Kidney (tissue), 14 donors: ENCODE measurements around the gene LDLRAP1. TPM values are rescaled to one million over a fixed set of nuclear protein-coding genes. Genes with fewer than 3 reads are reported as not detected.
"Not testable (repeated sequence)": the region's sequence is repeated elsewhere in the genome, so short reads cannot be mapped to it uniquely, and the experiment has no call there.

Experiments
- DNase-seq, 5 donors: peaks; one replicate each; pipeline ENCODE4 v3.0.0-alpha.2; 2013 to 2020
- FAIRE-seq: peaks from 2 replicates; lab custom pipeline; 2012; peaks lifted over from hg19 to GRCh38; lab: Jason Lieb, UNC
- H3K27ac ChIP-seq, 2 donors: one replicate each; pipeline ENCODE4 v1.7.0; 2013; ENCODE audit warnings: low read depth in 2 of 2, low read length in 2 of 2, inconsistent platforms in 1 of 2
- H3K27me3 ChIP-seq: one replicate; pipeline ENCODE4 v1.7.1; 2013; ENCODE audit warnings: low read length, inconsistent platforms; ENCODE audit not compliant: control insufficient read depth, insufficient read depth
- H3K36me3 ChIP-seq, 3 donors: one replicate each; pipeline versions ENCODE4 v1.7.0 to v1.7.1; 2013; ENCODE audit warnings: low read length in 3 of 3, control low read depth in 1 of 3, inconsistent platforms in 1 of 3; ENCODE audit not compliant: insufficient read depth in 3 of 3, control insufficient read depth in 2 of 3
- H3K4me1 ChIP-seq, 3 donors: one replicate each; pipeline versions ENCODE4 v1.7.0 to v1.7.1; 2013; ENCODE audit warnings: low read length in 3 of 3, inconsistent platforms in 1 of 3, low read depth in 1 of 3; ENCODE audit not compliant: control insufficient read depth in 2 of 3, insufficient read depth in 2 of 3
- H3K4me3 ChIP-seq, 3 donors: one replicate each; pipeline versions ENCODE4 v1.7.0 to v1.8.1; 2013; ENCODE audit warnings: low read length in 3 of 3, control low read depth in 1 of 3, inconsistent platforms in 1 of 3
- H3K9ac ChIP-seq, 3 donors: one replicate each; pipeline versions ENCODE4 v1.7.0 to v1.7.1; 2013; ENCODE audit warnings: low read length in 3 of 3, control low read depth in 1 of 3, inconsistent platforms in 1 of 3
- H3K9me3 ChIP-seq, 3 donors: one replicate each; pipeline versions ENCODE4 v1.7.0 to v1.7.1; 2013; ENCODE audit warnings: low read length in 3 of 3, control low read depth in 1 of 3, inconsistent platforms in 1 of 3; ENCODE audit not compliant: control insufficient read depth in 2 of 3, insufficient read depth in 1 of 3
- CTCF ChIP-seq: IDR thresholded peaks from 3 replicates; pipeline ENCODE4 v1.5.1; 2012; ENCODE audit warnings: mild to moderate bottlenecking, moderate library complexity, borderline replicate concordance; ENCODE audit not compliant: insufficient read depth; ENCODE audit errors: extremely low read depth
- intact Hi-C: fragments of 100-400 bp; cut with DNase I; formaldehyde crosslinking; loops from one replicate; pipeline ENCODE4 v1.11.1; 2022
- polyA plus RNA-seq: library from polyadenylated mRNA; stranded (reverse); fragments of 350-450 nt; fragmentation: Illumina TruSeq; extraction: RNeasy Lipid Tissue Mini Kit (QIAGEN cat#74804); gene quantifications from one replicate; pipeline ENCODE4 v1.2.3, GENCODE V29; 2014; ENCODE audit warnings: low read depth, low replicate concordance; ENCODE audit not compliant: insufficient read depth
- total RNA-seq: library from RNA; stranded (reverse); fragmentation: NEBNext Ultra II Directional; extraction: Animal tissue kit (Norgen Biotek cat#: 25700); gene quantifications from one replicate; pipeline ENCODE4 v1.2.1, GENCODE V29; 2021
- donor health status: control.
- donor health status: control.
- donor health status: control.
- donor health status: control.
- donor health status: control.
- donor health status: DM: yes; HTN: yes; CAD: no.
- donor health status: Normal renal cell carcinoma (clear cell type).

Gene LDLRAP1
- total and polyA plus RNA-seq, 2 donors from 2014 or later, result 14.4 to 26.2 TPM

GRCh38 chr1:25590096-25590824 lies 46.9 kb downstream of the LDLRAP1 start:
- no peak for TF ChIP-seq CTCF
- H3K4me3 ChIP-seq, result no peak overlapping the region
- H3K9ac ChIP-seq, result peak overlapping the region in 1 of 3 donors; percentile 5
- FAIRE-seq, result no peak
- H3K9me3 ChIP-seq, result no peaks in the 10 kb centered on the region
- H3K4me1 ChIP-seq, result peaks cover 0 to 8% (median 0%) of the 10 kb centered on the region in 3 donors
- no peak for DNase-seq
- H3K27ac ChIP-seq, result peak overlapping the region in 1 of 2 donors; percentile 53
- no peaks in the 10 kb centered on the region for H3K36me3 ChIP-seq
- intact Hi-C loops, result no loop called here
- no peaks in the 10 kb centered on the region for H3K27me3 ChIP-seq

- H3K27ac ChIP-seq, result no peak overlapping the region
- DNase-seq (no peak), FAIRE-seq (no peak)
- intact Hi-C loops, result no loop called here
- H3K4me3 ChIP-seq, result no peak overlapping the region
- H3K4me1 ChIP-seq, result peaks cover 0 to 8% (median 0%) of the 10 kb centered on the region in 3 donors
- H3K9ac ChIP-seq, result no peak overlapping the region
- TF ChIP-seq CTCF, result no peak
- H3K9me3 ChIP-seq, result no peaks in the 10 kb centered on the region
- H3K27me3 ChIP-seq, result no peaks in the 10 kb centered on the region
- no peaks in the 10 kb centered on the region for H3K36me3 ChIP-seq
Observed at GRCh38 chr1:25593861-25594260, 50.5 kb downstream of the LDLRAP1 start.

- FAIRE-seq, result no peak
- no peak for TF ChIP-seq CTCF
- no peak overlapping the region for H3K4me3 ChIP-seq
Observed at GRCh38 chr1:25594971-25595370, 51.6 kb downstream of the LDLRAP1 start.

GRCh38 chr1:25596641-25597040 lies 53.2 kb downstream of the LDLRAP1 start:
- not testable (repeated sequence) for H3K27ac ChIP-seq, DNase-seq, FAIRE-seq

More at GRCh38 chr1:25594971-25595370, 51.6 kb downstream of the LDLRAP1 start:
- DNase-seq, result no peak
- Histone ChIP-seq H3K27me3 (no peaks in the 10 kb centered on the region), H3K9me3 (no peaks in the 10 kb centered on the region), H3K36me3 (no peaks in the 10 kb centered on the region), H3K27ac (no peak overlapping the region), H3K9ac (no peak overlapping the region), H3K4me1 (peaks cover 0 to 8% (median 0%) of the 10 kb centered on the region in 3 donors)
- intact Hi-C loops, result no loop called here

More at GRCh38 chr1:25596641-25597040, 53.2 kb downstream of the LDLRAP1 start:
- H3K36me3 ChIP-seq, H3K27me3 ChIP-seq, intact Hi-C loops, H3K4me3 ChIP-seq, H3K9ac ChIP-seq, H3K9me3 ChIP-seq, H3K4me1 ChIP-seq: not testable (repeated sequence)
